HG02852 (cell line): ENCODE data around the gene SLC9C1.

Source experiments
- ATAC-seq: cut with Tn5 transposase; IDR thresholded peaks from one replicate; pipeline ENCODE4 v1.9.1; 2021; ENCODE audit warnings: mild to moderate bottlenecking, moderate library complexity; ENCODE audit not compliant: unreplicated experiment

SLC9C1 gene

DNA sequence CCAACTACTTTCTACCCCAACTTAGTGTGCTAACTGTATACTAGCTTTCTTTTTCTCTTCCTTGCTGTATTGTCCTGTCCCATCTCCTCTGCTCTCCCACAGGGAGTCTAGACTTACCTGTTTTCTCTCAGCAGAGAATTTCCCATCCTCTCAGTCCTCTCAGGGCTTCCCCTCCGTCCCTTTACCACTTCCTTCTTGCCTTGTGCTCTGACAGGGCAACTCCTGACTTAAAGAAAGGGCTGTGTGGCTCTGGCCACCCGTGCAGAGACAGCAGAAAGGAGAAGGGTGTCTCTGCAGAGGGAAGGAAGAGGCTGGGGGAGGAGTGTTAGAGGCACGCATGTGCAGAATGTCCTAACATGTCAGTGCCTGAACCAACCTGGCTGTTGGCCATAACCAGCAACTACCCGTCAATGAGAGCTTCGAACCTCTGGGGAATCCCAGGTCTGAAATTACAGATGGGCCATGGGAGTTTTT is 161.0 kb downstream of the SLC9C1 start, which contains the start of gene GCSAM:
Gene GCSAM, minus strand, starts transcription at position 274 of the 474 bp plus-strand sequence. Its CDS starts 128 bp downstream, at position 146.
- ATAC-seq: peak; percentile 65

DNA sequence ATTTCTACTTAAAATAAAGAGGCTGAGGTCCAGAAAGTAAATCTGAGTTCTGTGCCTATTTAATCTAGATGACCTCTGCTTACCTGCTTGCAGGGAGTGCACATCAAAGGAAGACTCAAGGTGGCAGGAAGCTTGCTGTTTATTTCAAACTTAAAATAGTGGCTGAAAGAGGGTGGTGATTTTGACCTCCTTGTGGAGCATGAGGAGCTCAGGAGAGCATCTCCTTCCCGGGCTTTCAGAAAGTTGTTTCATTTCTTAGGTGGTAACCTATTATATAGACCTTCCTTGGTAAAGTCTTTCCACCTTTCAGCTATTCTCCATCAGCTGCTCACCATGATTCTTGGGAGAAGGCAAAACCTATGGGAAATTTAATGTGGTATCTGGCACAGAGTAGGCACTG is 161.5 kb downstream of the SLC9C1 start:
- no peak for ATAC-seq

DNA sequence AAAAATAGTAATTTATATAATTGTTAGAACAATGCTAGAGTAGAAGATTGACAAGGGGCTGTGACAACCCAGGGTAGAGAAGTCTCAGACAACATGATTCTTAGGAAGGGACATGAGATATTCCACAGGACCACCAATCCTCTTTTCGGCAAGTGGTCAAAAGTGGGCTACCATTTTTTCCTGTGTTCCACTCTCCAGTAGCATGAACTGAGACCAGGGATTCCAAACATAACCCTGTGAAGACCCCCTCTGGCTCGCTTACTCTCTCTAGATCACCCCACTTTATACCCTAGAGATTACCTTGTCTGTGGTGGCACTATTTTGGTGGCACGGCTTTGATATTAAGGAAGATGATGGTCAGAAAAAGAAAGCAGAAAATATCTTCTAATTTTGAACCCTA is 161.9 kb downstream of the SLC9C1 start:
- ATAC-seq: no peak

DNA sequence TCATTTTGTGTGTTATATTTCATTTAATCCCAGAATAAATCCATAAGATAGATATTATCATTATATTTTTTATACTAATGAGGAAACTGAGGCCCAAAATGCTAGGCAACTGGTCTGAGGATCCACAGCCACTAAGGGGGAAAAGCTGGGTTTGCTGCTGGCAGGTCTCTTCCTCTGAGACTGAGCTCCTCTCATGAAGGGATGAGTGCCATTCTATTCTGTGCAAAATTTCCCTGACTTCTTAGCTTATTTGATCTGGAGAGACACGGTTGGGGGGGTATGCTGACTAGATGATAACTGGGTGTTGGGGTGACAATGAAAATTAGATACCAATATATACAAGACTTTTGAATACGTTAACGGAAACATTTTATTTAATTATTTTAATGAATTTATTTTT is 162.9 kb downstream of the SLC9C1 start:
- no peak for ATAC-seq

DNA sequence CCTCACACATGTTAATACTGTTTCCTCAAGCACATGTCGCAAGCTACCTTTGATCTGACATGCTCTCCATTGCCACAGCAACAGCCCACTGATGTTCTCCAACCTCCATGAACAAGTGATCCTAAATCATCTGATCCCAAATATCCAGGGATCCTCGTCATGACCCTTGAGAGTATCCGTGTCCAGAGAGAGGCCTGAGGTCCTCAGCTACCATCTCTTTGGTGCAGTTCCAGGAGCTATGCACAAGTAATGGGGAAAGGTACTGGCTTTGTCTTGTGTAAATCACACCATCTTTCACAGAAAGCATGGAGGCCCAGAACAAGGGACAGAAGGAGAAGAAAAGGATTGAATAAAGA is 163.4 kb downstream of the SLC9C1 start:
- no peak for ATAC-seq

DNA sequence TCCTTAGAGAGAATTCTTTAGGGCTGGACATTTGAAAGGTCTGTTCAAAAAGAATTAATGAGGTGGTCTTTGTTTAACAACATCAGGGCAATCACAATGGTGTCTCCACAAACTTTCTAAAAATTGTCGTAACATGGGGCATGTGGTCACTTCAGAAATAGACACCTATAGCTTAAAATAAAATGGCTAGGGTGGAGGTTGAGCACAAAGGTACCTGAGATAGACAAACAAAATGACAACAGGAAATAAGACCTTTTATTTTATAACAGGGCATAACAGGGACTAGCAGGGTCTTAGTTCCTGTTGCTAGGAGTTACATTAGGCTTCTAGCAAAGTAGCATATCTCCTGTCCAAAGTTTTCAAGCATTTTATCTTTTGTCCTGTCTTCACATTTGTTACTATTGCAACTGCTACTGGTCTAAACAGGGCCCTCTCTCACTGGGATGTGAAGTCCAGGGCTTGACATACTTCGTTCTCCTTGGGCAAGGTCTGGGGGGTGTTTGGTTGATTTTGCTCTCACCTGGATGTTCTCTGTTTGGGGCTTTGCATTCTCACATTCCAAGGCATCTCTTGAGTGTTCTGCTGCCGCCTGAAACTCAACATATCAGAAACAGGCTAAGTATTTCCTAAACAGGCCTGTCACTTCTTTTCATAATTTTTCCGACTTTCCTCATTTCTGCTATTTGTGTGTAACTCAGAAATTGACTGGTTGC is 163.9 kb downstream of the SLC9C1 start:
- no peak for ATAC-seq

DNA sequence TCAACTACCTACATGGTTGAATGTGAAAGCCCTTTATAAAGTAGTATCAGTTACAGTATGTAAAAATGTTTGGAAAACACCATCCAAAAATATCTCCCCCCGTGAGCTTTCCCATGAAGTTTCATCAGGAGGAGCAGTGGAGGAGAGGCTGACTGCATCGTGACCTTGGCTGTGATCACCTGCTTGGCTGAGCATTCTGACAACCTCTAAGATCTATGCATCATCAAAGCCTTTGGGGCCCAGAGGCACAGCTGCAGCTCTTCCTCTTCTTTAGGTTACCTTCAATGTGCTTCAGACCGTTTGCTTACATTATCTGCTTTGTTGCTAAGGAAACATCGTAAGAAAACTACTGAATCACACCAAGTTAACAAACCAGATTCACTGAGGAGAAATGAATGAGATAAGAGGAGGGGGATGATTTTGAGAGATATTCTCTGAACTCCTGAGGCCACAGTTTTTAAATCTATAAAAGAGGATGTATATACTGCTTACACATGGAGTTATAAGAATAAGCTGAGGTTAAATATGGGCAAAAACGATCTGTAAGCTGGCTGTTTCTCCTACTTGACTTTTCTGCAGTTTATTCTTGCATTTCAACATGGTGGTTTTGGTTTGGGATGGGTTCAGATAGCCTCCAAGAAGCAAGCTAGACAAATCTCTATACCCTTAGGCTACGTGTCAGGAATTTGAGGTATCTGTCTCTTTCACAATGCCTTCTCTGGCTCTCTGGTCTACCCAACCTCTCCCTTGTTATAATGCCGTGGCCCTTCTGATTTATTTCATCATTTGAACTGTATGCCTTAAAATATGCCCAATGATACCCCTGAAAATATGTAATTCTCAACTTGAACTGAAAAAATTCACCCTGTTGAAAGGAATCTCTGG is 164.9 kb downstream of the SLC9C1 start:
- peak; percentile 43 for ATAC-seq

DNA sequence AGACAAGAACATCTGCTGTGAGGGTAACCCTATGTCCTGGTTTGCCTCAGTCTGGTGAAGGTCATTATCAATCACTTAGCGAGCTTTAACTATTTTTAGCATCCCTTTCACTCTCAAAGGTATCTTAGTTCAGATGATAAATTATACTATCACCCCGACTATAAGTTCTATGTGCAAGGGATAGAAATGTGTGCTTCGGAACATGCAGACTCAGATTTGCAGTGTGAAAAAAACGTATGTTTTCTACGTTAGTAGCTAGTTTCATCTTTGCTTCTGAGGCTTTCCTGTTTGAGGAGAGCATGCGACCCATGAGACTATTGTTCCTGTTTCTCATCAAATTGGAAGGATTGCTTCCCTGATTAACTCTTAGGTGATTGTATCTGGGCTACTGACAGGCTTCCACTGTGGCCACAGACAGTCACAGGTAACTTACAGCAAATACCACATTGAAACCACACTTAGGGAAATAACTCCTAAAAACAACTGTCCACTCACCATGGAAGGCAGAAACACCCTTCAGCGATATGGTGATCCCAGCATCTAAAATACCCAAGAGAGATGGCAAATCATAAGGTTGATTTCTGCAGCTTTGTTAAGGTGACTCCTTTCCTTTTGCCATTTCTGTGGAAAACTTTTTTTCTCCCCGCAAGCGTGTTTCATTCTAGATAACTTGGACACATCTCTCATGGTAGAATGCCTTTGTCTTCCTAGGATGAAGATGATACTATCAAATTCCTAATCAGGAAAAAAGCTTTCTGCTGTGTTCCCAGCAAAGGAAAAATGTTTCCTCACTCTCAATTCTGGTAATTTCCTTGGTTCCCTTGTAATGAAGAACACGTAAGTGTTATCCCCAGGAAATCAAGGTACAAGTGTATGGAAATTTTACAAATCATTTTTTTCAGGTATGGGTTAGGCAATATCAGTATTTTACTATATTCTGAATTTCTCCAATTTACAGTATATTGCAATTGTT is 166.2 kb downstream of the SLC9C1 start:
- peak; percentile 30 for ATAC-seq

DNA sequence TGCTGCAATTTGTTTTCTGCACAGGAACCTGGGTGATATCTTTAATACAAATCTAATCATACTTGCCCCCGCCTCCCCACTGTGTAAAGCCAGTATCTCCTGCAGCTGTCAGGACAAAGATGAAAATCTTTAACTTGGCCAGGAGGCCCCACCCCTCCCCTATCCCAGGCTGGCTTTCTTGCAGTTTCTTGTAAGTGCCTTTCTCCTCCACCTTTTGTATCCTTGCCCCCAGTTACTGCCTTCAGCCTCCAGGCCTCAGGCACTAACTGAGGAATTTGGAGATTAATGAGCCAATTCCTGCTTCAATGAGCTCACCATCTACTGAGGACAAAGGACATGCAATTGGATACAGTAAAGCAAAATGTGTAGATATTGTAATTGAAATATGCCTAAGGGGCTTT is 167.5 kb downstream of the SLC9C1 start:
- no peak for ATAC-seq

DNA sequence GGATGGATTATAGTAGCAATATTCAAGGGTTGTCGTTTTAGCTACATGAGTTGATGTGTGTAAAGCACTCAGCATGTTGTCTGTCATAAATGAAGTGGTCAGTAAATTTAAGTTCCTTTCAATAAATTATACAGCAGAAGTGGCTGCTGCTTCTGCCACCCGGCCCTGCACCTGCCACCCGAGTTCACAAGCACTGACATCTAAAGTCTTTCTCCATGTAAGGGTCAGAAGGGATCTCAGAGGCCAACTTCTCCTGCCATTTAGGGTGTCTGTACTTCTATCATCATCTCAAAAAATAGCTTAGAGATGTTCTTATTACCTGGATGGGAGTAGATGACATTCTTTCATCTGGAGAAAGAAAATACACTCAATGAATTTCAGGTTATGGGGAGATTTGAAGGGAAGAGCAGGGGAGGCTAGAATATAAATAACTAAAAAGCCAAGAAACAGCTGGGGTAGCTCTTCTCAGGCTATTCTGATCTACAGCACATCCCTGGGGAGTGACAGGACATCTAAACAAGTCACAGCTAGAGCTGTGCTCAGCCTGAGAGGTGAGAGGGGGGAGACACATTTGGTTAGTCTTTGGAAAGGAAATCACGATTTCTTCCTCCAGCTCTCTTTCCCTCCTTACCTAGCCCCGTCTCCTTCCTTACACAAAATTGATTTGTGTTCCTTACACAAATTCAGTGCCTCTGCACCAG is 169.0 kb downstream of the SLC9C1 start:
- no peak for ATAC-seq

DNA sequence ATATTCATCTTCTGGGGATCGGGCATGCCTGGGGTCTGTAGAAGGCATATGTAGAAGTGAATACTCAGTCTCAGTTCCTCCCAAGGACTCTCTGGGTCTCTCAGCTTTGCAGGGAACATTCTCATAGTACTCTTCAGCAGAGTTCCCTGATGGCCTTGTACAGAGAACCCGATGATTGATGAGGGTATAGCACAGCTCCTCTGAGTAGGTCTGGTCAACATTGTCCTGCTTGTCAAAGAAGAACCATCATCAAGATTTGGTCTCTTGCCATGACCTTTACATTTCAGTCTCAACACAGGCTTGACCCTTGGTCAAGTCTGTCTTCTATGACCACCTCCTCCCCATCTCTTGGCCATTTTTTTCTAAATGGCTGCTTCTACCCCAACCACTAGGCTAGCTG is 170.5 kb downstream of the SLC9C1 start:
- ATAC-seq: no peak

DNA sequence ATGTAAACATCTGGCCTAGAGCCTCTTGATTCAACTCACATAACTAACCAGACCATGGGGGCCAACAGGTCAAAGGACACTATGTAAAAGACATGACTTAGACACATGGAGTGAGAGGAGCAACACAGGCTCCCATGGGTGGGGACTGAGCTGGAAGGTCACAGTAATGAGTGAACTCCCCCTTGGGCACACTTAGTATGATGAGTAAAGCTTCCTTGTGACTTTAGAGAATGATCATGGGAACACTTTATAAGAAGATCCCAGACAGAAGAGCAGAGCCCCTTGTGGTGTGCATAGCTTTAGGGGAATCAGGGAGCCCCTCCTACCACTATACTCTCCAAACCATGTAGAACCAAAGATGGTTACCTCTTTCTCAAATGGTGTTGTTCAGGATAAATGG is 171.1 kb downstream of the SLC9C1 start:
- no peak for ATAC-seq

DNA sequence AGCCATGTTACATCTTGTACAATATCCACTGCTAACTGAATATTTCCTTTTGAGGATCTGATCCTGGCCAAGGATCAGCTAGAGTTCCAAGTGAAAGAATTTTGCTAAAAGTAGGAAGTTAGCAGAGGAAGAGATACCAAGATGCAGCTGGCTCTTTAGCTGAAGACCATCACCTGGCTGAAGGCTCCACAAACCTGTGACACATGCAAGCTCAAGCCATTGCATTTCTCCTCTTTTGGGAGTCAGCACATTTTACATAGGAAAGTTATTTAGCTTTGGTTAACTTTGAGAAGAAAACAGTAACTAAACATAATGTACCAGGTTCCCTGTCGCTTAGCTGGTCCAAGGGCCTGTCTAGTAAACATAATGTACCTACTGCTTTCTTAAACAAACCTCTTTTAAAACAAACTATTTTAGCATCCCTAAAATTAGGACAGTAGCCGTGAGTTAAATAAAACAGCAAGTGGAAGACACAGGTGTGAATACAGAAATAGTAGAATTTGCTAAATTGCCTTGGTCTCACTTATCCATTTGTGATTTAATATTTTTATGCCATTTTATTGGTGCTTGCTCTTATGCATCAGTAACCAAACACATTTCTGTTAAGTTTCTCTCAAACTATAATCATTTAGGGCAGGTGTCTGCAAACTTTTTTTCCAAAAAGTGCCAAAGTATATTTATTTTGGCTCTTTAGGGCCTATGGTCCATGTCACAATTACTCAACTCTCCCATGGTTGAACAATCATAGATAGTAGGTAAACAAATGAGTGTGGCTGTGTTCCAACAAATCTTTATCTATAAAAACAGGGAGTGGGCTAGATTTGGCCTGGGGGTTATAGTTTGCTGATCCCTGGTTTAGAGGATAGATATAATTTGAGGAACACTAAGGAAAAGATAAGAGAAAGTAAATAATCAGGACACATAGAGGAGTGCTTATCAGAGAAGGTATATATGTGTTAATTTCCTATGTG is 172.2 kb downstream of the SLC9C1 start:
- no peak for ATAC-seq

DNA sequence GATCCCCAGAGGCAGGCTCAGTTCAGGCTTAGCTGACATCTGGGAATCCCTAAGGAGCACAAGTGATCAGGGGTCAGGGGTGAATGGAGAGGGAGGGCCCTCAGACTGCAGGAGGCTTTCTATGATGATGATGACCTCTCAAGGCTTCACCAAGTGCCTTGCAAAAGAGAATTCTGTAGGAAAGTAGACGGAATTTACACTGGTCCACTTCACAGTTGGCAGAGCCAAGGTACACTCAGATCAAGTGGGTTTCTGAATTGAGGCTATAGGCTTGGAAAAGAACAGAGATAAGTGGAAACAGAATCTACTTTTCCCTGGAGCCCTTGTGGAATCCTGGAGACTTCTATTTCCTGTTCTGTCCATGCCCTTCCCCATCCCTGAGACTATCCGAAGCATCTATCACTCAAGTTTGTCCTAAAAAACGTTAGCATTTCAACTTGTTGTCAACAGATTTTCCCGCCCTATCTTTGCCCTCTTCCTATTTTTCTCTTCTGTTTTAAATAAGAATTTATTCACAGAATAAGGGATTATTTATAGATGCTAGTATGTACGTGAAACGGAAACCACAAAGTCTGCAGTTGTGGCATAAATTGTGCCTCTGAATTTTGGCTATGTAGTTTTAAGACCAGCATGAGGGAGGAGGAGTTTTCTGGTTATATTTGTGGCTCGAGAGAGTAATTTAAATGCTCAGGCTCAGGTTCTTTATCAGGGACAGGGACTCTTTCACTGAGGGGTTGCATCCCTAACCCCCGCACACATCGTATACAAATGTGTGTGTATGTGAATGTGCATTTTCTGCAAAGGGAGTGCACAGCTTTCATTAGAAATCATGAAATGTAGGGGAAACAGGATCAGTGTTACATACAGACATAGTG is 173.8 kb downstream of the SLC9C1 start:
- ATAC-seq: peak; percentile 29

DNA sequence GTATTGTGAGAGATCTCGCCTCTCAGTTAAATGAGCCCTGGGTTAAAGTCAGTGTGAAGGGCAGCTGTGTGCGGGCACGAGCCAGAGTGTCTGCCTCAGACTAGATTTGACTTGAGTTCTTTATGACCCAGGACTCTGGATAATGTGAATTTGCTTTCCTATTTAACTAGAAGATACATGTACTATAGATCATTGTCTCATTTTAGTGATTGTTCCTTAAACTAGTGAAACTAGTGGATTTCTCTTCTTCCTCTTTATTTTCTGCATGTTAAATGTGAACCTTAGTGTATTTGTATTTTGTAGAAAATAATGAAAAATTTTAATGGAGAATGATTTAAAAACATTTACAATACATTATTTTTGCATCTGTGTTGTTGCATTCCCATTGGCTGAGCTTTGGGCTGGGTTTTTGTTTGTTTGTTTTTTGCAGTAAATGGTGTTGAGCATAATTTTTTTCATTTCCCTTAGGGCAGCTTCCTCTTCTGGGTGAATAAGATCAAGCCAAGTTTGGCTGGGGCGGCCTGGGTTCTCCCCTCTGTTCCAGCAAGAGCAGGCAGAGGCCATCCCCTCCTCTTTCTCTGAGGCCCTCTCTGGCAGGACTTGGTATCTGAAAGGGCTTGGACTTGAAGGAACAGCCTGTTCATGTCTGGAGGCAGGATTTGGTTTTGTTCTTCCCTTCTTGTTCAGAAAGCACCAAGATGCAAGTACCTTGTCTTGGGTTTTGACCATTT is 176.0 kb downstream of the SLC9C1 start:
- no peak for ATAC-seq

DNA sequence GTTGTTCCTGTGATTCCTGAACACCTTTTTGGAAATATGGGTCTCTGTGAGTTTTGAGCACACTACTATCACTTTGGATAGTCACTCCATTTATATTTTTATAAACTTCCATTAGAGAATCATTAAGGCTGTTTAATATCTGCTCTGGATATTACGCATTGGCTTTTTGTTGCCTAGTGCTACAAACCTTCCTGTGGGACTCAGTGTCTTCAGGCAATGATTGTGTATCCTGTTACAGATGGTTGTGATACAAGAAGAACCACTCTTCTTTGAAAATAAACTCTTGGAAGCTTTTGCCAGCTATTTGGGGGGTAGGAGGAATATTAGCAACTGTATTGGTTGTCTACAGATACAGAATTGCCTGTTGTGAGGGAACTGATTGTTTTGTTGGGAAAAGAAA is 176.6 kb downstream of the SLC9C1 start:
- ATAC-seq: no peak

DNA sequence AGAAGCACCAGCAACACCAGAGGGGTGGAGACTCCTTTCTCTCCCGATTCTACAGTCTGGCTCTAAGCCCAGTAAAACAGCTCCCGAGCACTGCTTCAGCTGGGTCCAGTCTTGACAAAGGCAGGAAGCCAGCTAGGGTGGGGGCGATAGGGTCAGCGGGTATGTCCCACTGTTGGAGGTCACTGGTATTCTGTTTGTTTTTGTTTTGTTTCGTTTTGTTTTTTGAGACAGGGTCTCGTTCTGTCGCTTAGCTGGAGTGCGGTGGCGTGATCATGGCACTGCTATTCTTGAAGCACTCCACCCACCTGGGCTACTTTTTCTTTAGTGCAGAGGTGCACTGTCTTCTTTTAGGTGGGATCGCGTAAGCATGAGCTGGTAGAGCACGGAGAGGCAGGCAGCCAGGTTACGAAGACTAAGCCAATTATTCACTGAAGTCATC is 177.2 kb downstream of the SLC9C1 start:
- no peak for ATAC-seq
